H9 (cell line): ENCODE measurements around the gene FBLN2. TPM values are rescaled to one million over a fixed set of nuclear protein-coding genes. Genes with fewer than 3 reads are reported as not detected.

Source experiments
- DNase-seq: peaks from one replicate; pipeline ENCODE4 v3.0.0-alpha.2; 2017
- H2AFZ ChIP-seq: one replicate; pipeline ENCODE4 v1.6.1; 2013; ENCODE audit warnings: mild to moderate bottlenecking, low read length, control low read depth, moderate library complexity
- H2AK5ac ChIP-seq: 2 replicates; pipeline ENCODE4 v1.6.1; 2013; ENCODE audit warnings: low read length, control low read depth, mixed read lengths; ENCODE audit not compliant: insufficient read length
- H2BK120ac ChIP-seq: one replicate; pipeline ENCODE4 v1.6.1; 2013; ENCODE audit warnings: low read depth, mild to moderate bottlenecking, low read length, control low read depth, inconsistent platforms; ENCODE audit not compliant: poor library complexity, severe bottlenecking
- H2BK12ac ChIP-seq: 2 replicates; pipeline ENCODE4 v1.6.1; 2013; ENCODE audit warnings: low read length, control low read depth, mixed read lengths, low read depth; ENCODE audit not compliant: insufficient read length
- H2BK15ac ChIP-seq: 2 replicates; pipeline ENCODE4 v1.6.1; 2013; ENCODE audit warnings: low read depth, low read length, control low read depth
- H2BK20ac ChIP-seq: one replicate; pipeline ENCODE4 v1.6.1; 2013; ENCODE audit warnings: low read depth, mild to moderate bottlenecking, low read length, control low read depth, inconsistent platforms; ENCODE audit not compliant: poor library complexity, severe bottlenecking
- H2BK5ac ChIP-seq: 2 replicates; pipeline ENCODE4 v1.6.1; 2013; ENCODE audit warnings: low read length, control low read depth, mixed read lengths; ENCODE audit not compliant: insufficient read length
- H3K14ac ChIP-seq: 2 replicates; pipeline ENCODE4 v1.6.1; 2013; ENCODE audit warnings: low read length, control low read depth; ENCODE audit not compliant: insufficient read depth
- H3K18ac ChIP-seq: 2 replicates; pipeline ENCODE4 v1.6.1; 2013; ENCODE audit warnings: low read depth, mild to moderate bottlenecking, mixed read lengths, low read length, control low read depth; ENCODE audit not compliant: insufficient read length
- H3K23ac ChIP-seq: 2 replicates; pipeline ENCODE4 v1.6.1; 2013; ENCODE audit warnings: low read length, control low read depth, mixed read lengths, low read depth; ENCODE audit not compliant: insufficient read length
- H3K23me2 ChIP-seq: 2 replicates; pipeline ENCODE4 v1.6.1; 2013; ENCODE audit warnings: low read depth, mild to moderate bottlenecking, mixed read lengths, low read length, control low read depth; ENCODE audit not compliant: insufficient read length, poor library complexity, severe bottlenecking
- H3K27ac ChIP-seq: 2 replicates; pipeline ENCODE4 v1.5.1; 2013; ENCODE audit warnings: low read length, control low read depth, mixed read lengths, low read depth; ENCODE audit not compliant: insufficient read length
- H3K27me3 ChIP-seq: 2 replicates; pipeline ENCODE4 v1.6.1; 2013; ENCODE audit warnings: low read length, control low read depth, inconsistent platforms; ENCODE audit not compliant: insufficient read depth
- H3K4ac ChIP-seq: 2 replicates; pipeline ENCODE4 v1.6.1; 2013; ENCODE audit warnings: low read depth, mild to moderate bottlenecking, control low read depth, inconsistent platforms, low read length, moderate library complexity
- H3K4me1 ChIP-seq: 2 replicates; pipeline ENCODE4 v1.6.1; 2013; ENCODE audit warnings: low read length, control low read depth, inconsistent platforms; ENCODE audit not compliant: insufficient read depth
- H3K4me2 ChIP-seq: 2 replicates; pipeline ENCODE4 v1.6.1; 2013; ENCODE audit warnings: low read length, control low read depth, mixed read lengths; ENCODE audit not compliant: insufficient read length, insufficient read depth
- H3K56ac ChIP-seq: 2 replicates; pipeline ENCODE4 v1.6.1; 2013; ENCODE audit warnings: low read depth, mild to moderate bottlenecking, mixed read lengths, low read length, control low read depth; ENCODE audit not compliant: insufficient read length
- H3K79me1 ChIP-seq: 2 replicates; pipeline ENCODE4 v1.6.1; 2013; ENCODE audit warnings: low read depth, mild to moderate bottlenecking, moderate library complexity, low read length, control low read depth, inconsistent platforms; ENCODE audit not compliant: insufficient read depth, poor library complexity, severe bottlenecking
- H3K79me2 ChIP-seq: 2 replicates; pipeline ENCODE4 v1.6.1; 2013; ENCODE audit warnings: low read length, control low read depth, inconsistent platforms; ENCODE audit not compliant: insufficient read depth
- H3K9ac ChIP-seq: 2 replicates; pipeline ENCODE4 v1.6.1; 2013; ENCODE audit warnings: low read length, control low read depth, mixed read lengths; ENCODE audit not compliant: insufficient read length; ENCODE audit errors: extremely low read depth
- H3K9me3 ChIP-seq: one replicate; pipeline ENCODE4 v1.6.1; 2013; ENCODE audit warnings: low read depth, low read length, inconsistent platforms; ENCODE audit not compliant: control insufficient read depth
- H3T11ph ChIP-seq: one replicate; pipeline ENCODE4 v1.6.1; 2013; ENCODE audit warnings: mild to moderate bottlenecking, low read length, control low read depth, inconsistent platforms
- H4K20me1 ChIP-seq: one replicate; pipeline ENCODE4 v1.6.1; 2013; ENCODE audit not compliant: control insufficient read depth, insufficient read length, insufficient read depth
- H4K5ac ChIP-seq: 2 replicates; pipeline ENCODE4 v1.6.1; 2013; ENCODE audit warnings: low read depth, mild to moderate bottlenecking, mixed read lengths, low read length, control low read depth; ENCODE audit not compliant: insufficient read length
- H4K8ac ChIP-seq: replicated peaks from 2 replicates; pipeline ENCODE4 v1.6.1; 2013; ENCODE audit warnings: low read length, control low read depth, mixed read lengths, low read depth; ENCODE audit not compliant: insufficient read length
- H4K91ac ChIP-seq: 2 replicates; pipeline ENCODE4 v1.6.1; 2013; ENCODE audit warnings: low read depth, mild to moderate bottlenecking, moderate library complexity, mixed read lengths, low read length, control low read depth; ENCODE audit not compliant: insufficient read length
- H3K27ac Mint-ChIP-seq, 3 experiments: 2 replicates in 2 of 3; 3 replicates in 1 of 3; pipeline ENCODE4 v1.8.0; 2020 to 2021; ENCODE audit warnings: mixed read lengths in 3 of 3, mild to moderate bottlenecking in 1 of 3, moderate library complexity in 1 of 3
- H3K27me3 Mint-ChIP-seq: 2 replicates; pipeline ENCODE4 v1.8.0; 2021; ENCODE audit warnings: low read depth, mild to moderate bottlenecking, moderate library complexity, mixed read lengths
- H3K36me3 Mint-ChIP-seq, 3 experiments: 2 replicates in 2 of 3; 3 replicates in 1 of 3; pipeline ENCODE4 v1.8.0; 2020 to 2021; ENCODE audit warnings: low read depth in 3 of 3, mixed read lengths in 3 of 3; ENCODE audit not compliant: insufficient read depth in 1 of 3
- H3K4me1 Mint-ChIP-seq, 2 experiments: 2 replicates each; pipeline ENCODE4 v1.8.0; 2020; ENCODE audit warnings: mixed read lengths in 2 of 2
- H3K4me3 Mint-ChIP-seq, 2 experiments: 2 replicates in 1 of 2; 3 replicates in 1 of 2; pipeline ENCODE4 v1.8.0; 2020 to 2021; ENCODE audit warnings: mild to moderate bottlenecking in 2 of 2, mixed read lengths in 2 of 2, moderate library complexity in 1 of 2
- H3K9me3 Mint-ChIP-seq, 2 experiments: 2 replicates in 1 of 2; 3 replicates in 1 of 2; pipeline ENCODE4 v1.8.0; 2020; ENCODE audit warnings: mild to moderate bottlenecking in 2 of 2, mixed read lengths in 2 of 2, moderate library complexity in 1 of 2
- CTCF ChIP-seq: fragments of 200-600 bp; sonication (generic); conservative IDR thresholded peaks from 3 replicates; pipeline ENCODE4 v1.8.0; 2021; ENCODE audit warnings: antibody characterized with exemption, mild to moderate bottlenecking
- WGBS: extraction: QIAGEN DNeasy Blood & Tissue Kit; methylation state at CpG from one replicate; pipeline ENCODE4 v1.1.7; 2013; ENCODE audit warnings: missing lambda C conversion rate, low lambda C conversion rate, mixed read lengths; ENCODE audit not compliant: insufficient read length; ENCODE audit errors: extremely low coverage; 5-methylcytosine and 5-hydroxymethylcytosine counted together
- total RNA-seq: library from RNA; stranded (reverse); gene quantifications from 2 replicates; pipeline ENCODE4 v1.2.1, GENCODE V29; 2021

Gene FBLN2
- total RNA-seq, 1 experiment from 2014 or later = 11.8 TPM

- Histone ChIP-seq H3K4me2 (no peak overlapping the region), H3K56ac (no peak overlapping the region), H2BK5ac (no peak overlapping the region), H3K9me3 (no peaks in the 10 kb centered on the region), H2BK12ac (no peak overlapping the region), H3K14ac (no peak overlapping the region), H4K8ac (no peak overlapping the region), H3K4ac (no peak overlapping the region), H3K9ac (no peak overlapping the region), H3K27me3 (no peaks in the 10 kb centered on the region), H2AFZ (no peak overlapping the region), H4K91ac (no peak overlapping the region), H3T11ph (no peak overlapping the region), H2BK20ac (no peak overlapping the region), H3K23ac (no peak overlapping the region), H2BK15ac (no peak overlapping the region), H3K23me2 (no peaks in the 10 kb centered on the region), H3K18ac (no peak overlapping the region), H2AK5ac (no peak overlapping the region), H4K5ac (no peak overlapping the region), H2BK120ac (no peak overlapping the region), H3K79me1 (no peaks in the 10 kb centered on the region), H3K4me1 (no peaks in the 10 kb centered on the region; the same call in 1 of the 2 replicates), H4K20me1 (no peaks in the 10 kb centered on the region), H3K27ac (no peak overlapping the region), H3K79me2 (no peaks in the 10 kb centered on the region)
- no peak for DNase-seq
- Mint-ChIP-seq H3K36me3 (peaks cover 0 to 6% (median 0%) of the 10 kb centered on the region in 3 experiments; a peak in 4 of 7 replicates), H3K27me3 (peaks cover 1% of the 10 kb centered on the region), H3K9me3 (peaks cover 0 to 2% of the 10 kb centered on the region in 2 experiments; a peak in 2 of 5 replicates), H3K4me1 (no peaks in the 10 kb centered on the region), H3K4me3 (no peak overlapping the region), H3K27ac (no peak overlapping the region)
- no CpG with 5 or more reads among the region's 14 CpGs for WGBS
- no peak for TF ChIP-seq CTCF
Observed at GRCh38 chr3:13613343-13614190, 64.6 kb downstream of the FBLN2 start.
